GM12874 (cell line): ENCODE data around the gene GPR132.

ENCODE experiments used
- CTCF ChIP-seq: IDR thresholded peaks from 2 replicates; pipeline ENCODE4 v1.5.1; 2011; ENCODE audit warnings: low read depth, mild to moderate bottlenecking, control low read depth, low read length, moderate library complexity; ENCODE audit not compliant: insufficient read depth

Gene GPR132

GRCh38 chr14:105072381-105072861, 7.2 kb upstream of the GPR132 start:
- no peak for TF ChIP-seq CTCF

GRCh38 chr14:105071942-105072341, 6.7 kb upstream of the GPR132 start:
- no peak for TF ChIP-seq CTCF

- no peak for TF ChIP-seq CTCF
Observed at GRCh38 chr14:105071326-105071725, 6.1 kb upstream of the GPR132 start.

- no peak for TF ChIP-seq CTCF
Observed at GRCh38 chr14:105070760-105071137, 5.5 kb upstream of the GPR132 start.

- no peak for TF ChIP-seq CTCF
Observed at GRCh38 chr14:105069871-105070759, 4.9 kb upstream of the GPR132 start.

- TF ChIP-seq CTCF: no peak
Observed at GRCh38 chr14:105069522-105069870, 4.3 kb upstream of the GPR132 start.

GRCh38 chr14:105068818-105069217, 3.6 kb upstream of the GPR132 start:
- no peak for TF ChIP-seq CTCF
